ENCODE data around the gene CMIP.

CMIP gene

DNA sequence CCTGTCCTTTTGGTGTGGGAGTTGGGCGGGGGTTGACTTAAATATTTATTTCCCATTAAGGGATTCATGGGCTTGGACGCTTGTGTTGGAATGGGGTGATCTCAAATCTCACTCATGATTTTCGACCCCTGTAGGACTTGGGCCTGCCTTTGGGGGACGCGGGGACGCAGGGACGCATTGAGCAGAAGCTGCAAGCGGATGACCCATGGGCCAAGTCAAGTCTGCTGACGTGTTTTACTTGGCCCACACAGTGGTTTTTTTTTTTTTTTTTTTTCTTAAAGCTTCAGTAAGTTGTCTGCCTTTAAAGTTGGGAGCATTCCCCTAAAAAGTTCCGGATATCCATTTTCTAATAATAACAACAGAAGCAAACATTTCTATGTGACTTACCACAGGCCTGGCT, 28.9 kb downstream of the CMIP start:
- Histone ChIP-seq H2AFZ (ENCODE audit: low read length) (no peak overlapping the region), H4K20me1 (ENCODE audit: insufficient read depth, low read length, poor library complexity, severe bottlenecking) (peaks cover 15% of the 10 kb centered on the region), H3K27me3 (ENCODE audit: insufficient read depth, low read length, poor library complexity, severe bottlenecking) (no peaks in the 10 kb centered on the region), H3K36me3 (ENCODE audit: insufficient read depth, low read length) (peaks cover 14% of the 10 kb centered on the region; the same call in 1 of the 2 replicates), H3K9ac (ENCODE audit: low read depth, low read length, poor library complexity, severe bottlenecking) (no peak overlapping the region), H3K79me2 (ENCODE audit: insufficient read depth, low read length) (peaks cover 57% of the 10 kb centered on the region), H3K4me1 (ENCODE audit: insufficient read depth, low read length, poor library complexity, severe bottlenecking) (peaks cover 41% of the 10 kb centered on the region), H3K4me2 (ENCODE audit: low read depth, low read length, poor library complexity, severe bottlenecking) (no peak overlapping the region), H3K9me3 (ENCODE audit: insufficient read depth, low read depth, low read length) (no peaks in the 10 kb centered on the region), H3F3A (ENCODE audit: low read depth) (peaks cover 15% of the 10 kb centered on the region; the same call in 1 of the 2 replicates), H3K9me2 (replicated peaks; ENCODE audit: low read depth, low read length) (no peaks in the 10 kb centered on the region), H3K4me3 (ENCODE audit: low read length, poor library complexity, severe bottlenecking) (no peak overlapping the region)
- no peak for TF ChIP-seq EZH2phosphoT487 (IDR thresholded peaks at IDR 0.05; ENCODE audit: borderline replicate concordance)
- TF ChIP-seq, protein P1, sequence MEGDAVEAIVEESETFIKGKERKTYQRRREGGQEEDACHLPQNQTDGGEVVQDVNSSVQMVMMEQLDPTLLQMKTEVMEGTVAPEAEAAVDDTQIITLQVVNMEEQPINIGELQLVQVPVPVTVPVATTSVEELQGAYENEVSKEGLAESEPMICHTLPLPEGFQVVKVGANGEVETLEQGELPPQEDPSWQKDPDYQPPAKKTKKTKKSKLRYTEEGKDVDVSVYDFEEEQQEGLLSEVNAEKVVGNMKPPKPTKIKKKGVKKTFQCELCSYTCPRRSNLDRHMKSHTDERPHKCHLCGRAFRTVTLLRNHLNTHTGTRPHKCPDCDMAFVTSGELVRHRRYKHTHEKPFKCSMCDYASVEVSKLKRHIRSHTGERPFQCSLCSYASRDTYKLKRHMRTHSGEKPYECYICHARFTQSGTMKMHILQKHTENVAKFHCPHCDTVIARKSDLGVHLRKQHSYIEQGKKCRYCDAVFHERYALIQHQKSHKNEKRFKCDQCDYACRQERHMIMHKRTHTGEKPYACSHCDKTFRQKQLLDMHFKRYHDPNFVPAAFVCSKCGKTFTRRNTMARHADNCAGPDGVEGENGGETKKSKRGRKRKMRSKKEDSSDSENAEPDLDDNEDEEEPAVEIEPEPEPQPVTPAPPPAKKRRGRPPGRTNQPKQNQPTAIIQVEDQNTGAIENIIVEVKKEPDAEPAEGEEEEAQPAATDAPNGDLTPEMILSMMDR (conservative IDR thresholded peaks at IDR 0.05; ENCODE audit: low read length): no peak

DNA sequence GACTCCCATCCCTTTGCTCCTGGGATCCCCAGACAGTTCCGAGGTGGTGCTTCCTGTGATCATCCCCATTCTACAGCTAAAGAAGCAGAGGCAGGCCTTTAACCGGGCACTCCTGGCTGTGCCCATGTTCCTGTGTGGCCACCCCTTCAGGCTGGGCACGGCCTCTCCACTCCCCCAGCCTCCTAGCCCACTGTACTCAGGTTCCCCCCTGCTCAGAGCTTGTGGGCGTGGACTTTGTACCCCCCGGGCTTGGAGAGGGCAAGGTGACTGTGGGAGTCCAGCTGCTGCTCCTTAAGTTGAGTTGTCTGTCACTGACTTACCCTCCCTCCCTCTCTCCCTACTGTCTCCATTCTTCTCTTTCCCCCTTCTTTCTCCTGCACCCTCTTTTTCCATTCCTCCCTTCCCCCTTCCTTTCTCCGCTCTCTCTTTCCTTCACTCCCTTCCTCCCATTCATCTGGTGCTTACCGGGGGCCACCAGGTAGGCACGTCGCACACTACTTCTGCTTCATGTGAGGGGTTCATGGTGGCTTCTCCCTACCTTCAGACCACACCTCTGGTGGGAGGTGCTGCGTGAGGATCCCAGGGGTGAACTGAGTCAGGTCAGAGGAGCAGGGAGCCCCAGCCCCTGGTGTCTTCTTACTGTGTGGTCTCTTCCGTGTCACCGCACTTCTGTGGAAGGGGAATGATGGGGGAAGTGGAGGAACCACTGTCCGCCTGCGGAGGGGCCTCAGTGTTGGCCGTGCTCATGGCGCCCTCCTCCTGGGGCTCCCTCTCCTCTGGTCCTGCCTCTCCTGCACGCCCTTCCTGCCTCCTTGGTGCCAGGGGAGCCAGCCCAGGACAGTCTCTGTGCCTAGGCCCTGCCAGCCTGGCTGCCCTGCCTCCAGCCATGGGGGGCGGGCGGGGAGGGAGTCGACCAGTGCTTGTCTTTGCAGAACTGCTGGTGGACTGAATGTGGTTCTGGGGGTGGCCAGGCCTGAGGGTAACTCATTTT, 29.7 kb downstream of the CMIP start:
- Histone ChIP-seq H3K79me2 (ENCODE audit: insufficient read depth, low read length) (peaks cover 50% of the 10 kb centered on the region), H3K4me1 (ENCODE audit: insufficient read depth, low read length, poor library complexity, severe bottlenecking) (peaks cover 41% of the 10 kb centered on the region), H3F3A (ENCODE audit: low read depth) (peaks cover 14% of the 10 kb centered on the region; the same call in 1 of the 2 replicates), H2AFZ (ENCODE audit: low read length) (no peak overlapping the region), H3K9ac (ENCODE audit: low read depth, low read length, poor library complexity, severe bottlenecking) (no peak overlapping the region), H3K9me2 (replicated peaks; ENCODE audit: low read depth, low read length) (no peaks in the 10 kb centered on the region), H3K27me3 (ENCODE audit: insufficient read depth, low read length, poor library complexity, severe bottlenecking) (no peaks in the 10 kb centered on the region), H3K9me3 (ENCODE audit: insufficient read depth, low read depth, low read length) (no peaks in the 10 kb centered on the region), H3K4me3 (ENCODE audit: low read length, poor library complexity, severe bottlenecking) (no peak overlapping the region), H3K4me2 (ENCODE audit: low read depth, low read length, poor library complexity, severe bottlenecking) (no peak overlapping the region), H3K36me3 (ENCODE audit: insufficient read depth, low read length) (peaks cover 14% of the 10 kb centered on the region; the same call in 1 of the 2 replicates), H4K20me1 (ENCODE audit: insufficient read depth, low read length, poor library complexity, severe bottlenecking) (peaks cover 12% of the 10 kb centered on the region)
- TF ChIP-seq EZH2phosphoT487 (IDR thresholded peaks at IDR 0.05; ENCODE audit: borderline replicate concordance): no peak
- TF ChIP-seq, protein P1 (conservative IDR thresholded peaks at IDR 0.05; ENCODE audit: low read length): no peak

DNA sequence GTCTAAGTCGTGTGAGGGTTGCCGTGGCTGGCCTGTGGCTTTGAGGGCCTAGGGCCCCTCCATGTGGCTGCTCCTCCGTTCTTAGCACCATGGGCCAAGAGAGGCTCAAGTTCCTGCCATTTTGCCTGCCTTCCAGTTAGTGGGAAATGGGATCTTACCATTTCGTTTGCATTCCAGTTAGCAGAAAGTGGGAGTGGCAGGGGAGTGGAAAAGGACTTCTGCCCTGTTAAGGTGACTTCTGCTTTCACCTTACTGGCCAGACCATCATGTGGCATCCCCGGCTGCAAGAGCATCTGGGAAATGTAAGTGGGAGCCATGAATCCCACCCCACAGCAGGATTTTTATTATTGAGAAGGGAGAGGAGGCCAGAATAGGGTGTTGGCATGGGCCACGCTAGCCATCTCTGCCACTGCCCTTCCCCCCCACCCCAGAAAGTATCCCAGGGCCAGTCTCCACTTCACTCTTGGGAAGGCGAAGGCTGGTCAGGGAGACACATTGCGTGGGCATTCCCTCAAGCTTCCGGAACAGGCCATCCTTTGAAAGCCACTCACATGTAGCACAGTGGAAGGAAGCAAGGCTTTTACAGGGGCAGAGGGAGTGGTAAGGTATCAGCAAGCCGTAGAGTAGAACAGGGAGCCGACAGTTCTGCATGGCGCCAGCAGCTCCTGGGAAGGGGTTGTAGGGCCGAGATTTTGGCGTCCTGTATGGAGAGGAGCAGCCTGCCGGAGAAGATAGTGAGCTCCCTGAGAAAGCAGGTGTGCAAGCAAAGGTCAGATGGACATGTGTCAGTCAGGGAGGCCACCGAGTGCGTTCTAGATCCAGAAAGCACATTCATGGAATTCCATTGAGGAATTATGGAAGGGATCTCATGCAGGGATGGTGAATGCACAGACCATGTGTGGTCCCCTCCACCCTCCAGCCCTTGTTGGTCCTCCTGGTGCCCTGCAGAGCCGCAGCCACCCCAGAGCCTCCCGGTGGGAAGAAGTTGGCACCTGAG, 33.4 kb downstream of the CMIP start:
- H3K79me2 ChIP-seq (ENCODE audit: insufficient read depth, low read length): peaks cover 52% of the 10 kb centered on the region
- H3K4me2 ChIP-seq (ENCODE audit: low read depth, low read length, poor library complexity, severe bottlenecking): no peak overlapping the region
- H3K9me3 ChIP-seq (ENCODE audit: insufficient read depth, low read depth, low read length): no peaks in the 10 kb centered on the region
- H3K4me3 ChIP-seq (ENCODE audit: low read length, poor library complexity, severe bottlenecking): no peak overlapping the region
- no peaks in the 10 kb centered on the region for H3F3A ChIP-seq (ENCODE audit: low read depth)
- H4K20me1 ChIP-seq (ENCODE audit: insufficient read depth, low read length, poor library complexity, severe bottlenecking): peaks cover 15% of the 10 kb centered on the region
- no peak overlapping the region for H2AFZ ChIP-seq (ENCODE audit: low read length)
- TF ChIP-seq, protein P1 (conservative IDR thresholded peaks at IDR 0.05; ENCODE audit: low read length): no peak
- TF ChIP-seq EZH2phosphoT487 (IDR thresholded peaks at IDR 0.05; ENCODE audit: borderline replicate concordance): no peak
- H3K9ac ChIP-seq (ENCODE audit: low read depth, low read length, poor library complexity, severe bottlenecking): no peak overlapping the region
- H3K36me3 ChIP-seq (ENCODE audit: insufficient read depth, low read length): no peaks in the 10 kb centered on the region
- no peaks in the 10 kb centered on the region for H3K27me3 ChIP-seq (ENCODE audit: insufficient read depth, low read length, poor library complexity, severe bottlenecking)
- H3K9me2 ChIP-seq (replicated peaks; ENCODE audit: low read depth, low read length): no peaks in the 10 kb centered on the region
- H3K4me1 ChIP-seq (ENCODE audit: insufficient read depth, low read length, poor library complexity, severe bottlenecking): peaks cover 43% of the 10 kb centered on the region

Measured in Loucy (cell line).